ENCODE data around the gene TMEM222.
"Not testable (repeated sequence)": the region's sequence is repeated elsewhere in the genome, so short reads cannot be mapped to it uniquely, and the experiment has no call there.

Gene TMEM222

GRCh38 chr1:27380766-27381733 is 59.1 kb downstream of the TMEM222 start:
- no peak for DNase-seq

DNA sequence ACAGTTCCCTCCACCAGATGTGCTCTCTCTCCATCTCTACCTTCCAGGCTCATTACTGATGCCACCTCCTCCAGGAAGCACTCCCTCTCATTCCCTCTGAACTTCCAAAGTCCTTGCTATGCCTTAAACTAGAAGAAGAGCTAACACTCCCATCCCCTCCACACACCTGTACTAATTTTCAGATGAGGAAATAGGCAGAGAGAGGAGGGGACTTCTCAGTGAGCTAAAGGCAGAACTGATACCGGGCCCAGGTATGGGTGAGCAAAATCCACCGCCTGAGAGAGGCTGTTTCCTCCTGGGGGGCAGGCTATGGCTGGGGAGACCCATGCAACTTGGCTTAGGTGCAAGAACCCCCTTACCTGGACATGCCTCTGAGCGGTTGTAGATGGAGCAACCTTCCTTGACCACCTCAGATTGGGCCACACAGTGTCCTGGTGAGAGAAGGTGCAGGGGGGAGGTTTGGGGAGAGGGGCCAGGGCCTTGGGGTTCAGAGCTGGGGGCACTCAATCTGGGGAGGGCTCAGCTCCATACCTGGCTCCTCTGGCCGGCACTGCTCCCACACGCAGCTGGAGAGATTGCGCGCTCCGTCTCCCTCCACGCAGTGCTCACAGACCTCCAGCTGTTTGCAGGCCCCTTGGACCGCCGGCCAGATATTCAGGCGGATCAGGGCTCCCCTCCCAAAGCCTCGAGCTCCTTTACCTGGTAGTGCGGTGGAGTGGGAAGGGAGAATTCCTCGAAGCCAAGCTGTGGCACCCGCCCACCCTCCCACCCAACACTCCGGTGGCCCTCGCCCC is 60.2 kb downstream of the TMEM222 start:
- no peak for DNase-seq

GRCh38 chr1:27383039-27383605 is 61.2 kb downstream of the TMEM222 start, which contains the start of gene CD164L2:
Gene CD164L2 (minus strand): TSS chr1:27383333. CDS start chr1:27383239, 94 bp downstream.
- no peak for DNase-seq

DNA sequence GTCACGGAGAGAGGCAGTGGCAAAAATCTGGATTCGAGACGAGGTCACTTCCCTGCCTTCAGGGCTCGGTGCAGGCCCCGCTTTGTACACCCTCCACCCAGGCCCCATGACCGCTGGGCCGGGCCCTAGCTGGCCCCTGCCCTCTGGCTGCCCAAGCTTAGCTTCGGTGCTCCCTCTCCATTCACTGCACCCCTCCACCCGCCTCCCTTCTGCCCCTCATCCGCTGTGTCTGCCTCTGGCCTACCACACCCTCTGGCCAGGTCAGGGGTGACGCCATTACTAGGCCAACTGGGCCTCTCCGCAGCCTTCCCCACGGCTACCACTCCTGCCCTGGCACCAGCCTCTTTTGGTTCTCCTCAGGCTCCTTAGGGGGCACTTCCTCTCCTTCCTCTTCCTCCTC is 61.7 kb downstream of the TMEM222 start:
- DNase-seq, result no peak

DNA sequence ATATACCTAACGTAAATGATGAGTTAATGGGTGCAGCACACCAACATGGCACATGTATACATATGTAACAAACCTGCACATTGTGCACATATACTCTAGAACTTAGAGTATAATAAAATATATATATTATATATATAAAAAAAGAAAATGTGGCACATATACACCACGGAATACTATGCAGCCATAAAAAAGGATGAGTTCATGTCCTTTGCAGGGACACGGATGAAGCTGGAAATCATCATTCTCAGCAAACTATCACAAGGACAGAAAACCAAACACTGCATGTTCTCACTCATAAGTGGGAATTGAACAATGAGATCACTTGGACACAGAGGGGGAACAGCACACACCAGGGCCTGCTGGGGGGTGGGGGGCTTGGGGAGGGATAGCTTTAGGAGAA is 62.8 kb downstream of the TMEM222 start:
- not testable (repeated sequence) for DNase-seq
